GM12878 (cell line): ENCODE results near the gene MITF. TPM values are rescaled to one million over a fixed set of nuclear protein-coding genes. Genes with fewer than 3 reads are reported as not detected.

ENCODE experiments used
- ATAC-seq: fragments of 200-7000 bp; cut with Tn5 transposase; 3 replicates; pipeline ENCODE4 v1.9.1; 2020; ENCODE audit warnings: mild to moderate bottlenecking, moderate library complexity
- BruUV-seq: library from RNA; stranded (reverse); fragments of 400-500 nt; replicated peaks from 2 replicates; lab custom pipeline; 2021; lab: Mats Ljungman, UMichigan
- CTCF ChIA-PET: fragments of 300-600 bp; sonication (Branson Sonifier 250); formaldehyde crosslinking; extraction: SDS; loops from one replicate; lab custom pipeline; 2021; ENCODE audit warnings: inconsistent platforms; lab: Yijun Ruan, JAX
- POLR2A ChIA-PET: fragments of 350-600 bp; formaldehyde crosslinking; extraction: SDS; loops from one replicate; lab custom pipeline; 2021; ENCODE audit warnings: inconsistent platforms; lab: Charles Lee
- RAD21 ChIA-PET: fragments of 300-600 bp; sonication (Branson Sonifier 250); formaldehyde crosslinking; loops from one replicate; lab custom pipeline; 2023; ENCODE audit warnings: antibody characterized with exemption; ENCODE audit not compliant: unreplicated experiment; lab: Charles Lee
- SMC1A ChIA-PET: fragments of 300-600 bp; sonication (Branson Sonifier 250); formaldehyde crosslinking; loops from one replicate; lab custom pipeline; 2023; ENCODE audit not compliant: unreplicated experiment, uncharacterized antibody; lab: Charles Lee
- DNase-seq: peaks from one replicate; pipeline ENCODE4 v3.0.0-alpha.2; 2011; ENCODE audit warnings: low read depth, low spot score
- FAIRE-seq: peaks from 3 replicates; lab custom pipeline; 2011; peaks lifted over from hg19 to GRCh38; lab: Jason Lieb, UNC
- H2AFZ ChIP-seq: 2 replicates; pipeline ENCODE4 v1.6.0; 2011; ENCODE audit warnings: low read depth, low read length, control low read depth; ENCODE audit not compliant: control insufficient read depth
- H3K27ac ChIP-seq: 2 replicates; pipeline ENCODE4 v1.5.1; 2011; ENCODE audit warnings: control low read depth; ENCODE audit not compliant: control insufficient read depth, insufficient read depth
- H3K27me3 ChIP-seq, 2 experiments: replicated peaks in 1 of 2; 2 replicates each; pipeline versions ENCODE4 v1.6.0 to v1.6.1; 2011; ENCODE audit warnings: low read length in 1 of 2; ENCODE audit not compliant: control insufficient read depth in 2 of 2, insufficient read depth in 2 of 2
- H3K36me3 ChIP-seq, 2 experiments: 2 replicates each; pipeline ENCODE4 v1.5.1; 2011; ENCODE audit warnings: low read length in 1 of 2; ENCODE audit not compliant: control insufficient read depth in 2 of 2, insufficient read depth in 2 of 2
- H3K4me1 ChIP-seq: 2 replicates; pipeline ENCODE4 v1.6.1; 2011; ENCODE audit warnings: mild to moderate bottlenecking, low read length, moderate library complexity, mixed read lengths; ENCODE audit not compliant: control insufficient read depth, insufficient read depth
- H3K4me2 ChIP-seq: 2 replicates; pipeline ENCODE4 v1.6.0; 2011; ENCODE audit warnings: control low read depth; ENCODE audit not compliant: control insufficient read depth, insufficient read depth
- H3K4me3 ChIP-seq: fragments of 200-600 bp; sonication (generic); 2 replicates; pipeline ENCODE4 v1.5.1; 2016
- H3K79me2 ChIP-seq: 2 replicates; pipeline ENCODE4 v1.6.0; 2011; ENCODE audit warnings: low read length; ENCODE audit not compliant: control insufficient read depth, insufficient read depth
- H3K9ac ChIP-seq: 2 replicates; pipeline ENCODE4 v1.8.0; 2011; ENCODE audit warnings: low read length, control low read depth, mixed read lengths; ENCODE audit not compliant: control insufficient read depth, insufficient read depth
- H3K9me3 ChIP-seq: replicated peaks from 3 replicates; pipeline ENCODE4 v1.5.1; 2011; ENCODE audit warnings: mild to moderate bottlenecking, low read length; ENCODE audit not compliant: control insufficient read depth, insufficient read depth
- H4K20me1 ChIP-seq: 2 replicates; pipeline ENCODE4 v1.6.0; 2011; ENCODE audit not compliant: control insufficient read depth, insufficient read depth
- ATF2 ChIP-seq: IDR thresholded peaks from 2 replicates; pipeline ENCODE4 v1.6.1; 2012; ENCODE audit warnings: low read length, inconsistent platforms
- CBX3 ChIP-seq: fragments of 200-600 bp; sonication (generic); IDR thresholded peaks from 2 replicates; pipeline ENCODE4 v1.6.1; 2016; ENCODE audit warnings: low read depth, borderline replicate concordance
- CHD2 ChIP-seq: IDR thresholded peaks from 2 replicates; pipeline ENCODE4 v1.6.1; 2011; ENCODE audit warnings: low read depth, low read length, improper control_type of control experiment, borderline replicate concordance
- FOXM1 ChIP-seq: IDR thresholded peaks from 2 replicates; pipeline ENCODE4 v1.6.1; 2012; ENCODE audit warnings: low read depth, mild to moderate bottlenecking, inconsistent platforms, low read length, moderate library complexity
- JUNB ChIP-seq: IDR thresholded peaks from 2 replicates; pipeline ENCODE4 v1.6.1; 2016; ENCODE audit warnings: antibody characterized with exemption, mild to moderate bottlenecking
- KLF5 ChIP-seq: fragments of 450-650 bp; IDR thresholded peaks from 2 replicates; pipeline ENCODE4 v1.6.1; 2014; ENCODE audit warnings: mild to moderate bottlenecking; ENCODE audit not compliant: partially characterized antibody
- LARP7 ChIP-seq: fragments of 450-650 bp; IDR thresholded peaks from 2 replicates; pipeline ENCODE4 v1.6.1; 2017; ENCODE audit warnings: mild to moderate bottlenecking
- NR2C1 ChIP-seq: fragments of 450-650 bp; IDR thresholded peaks from 2 replicates; pipeline ENCODE4 v1.6.1; 2017; ENCODE audit warnings: antibody characterized with exemption, mild to moderate bottlenecking, moderate library complexity
- PAX8 ChIP-seq: fragments of 450-650 bp; IDR thresholded peaks from 2 replicates; pipeline ENCODE4 v1.6.1; 2017; ENCODE audit warnings: mild to moderate bottlenecking, moderate library complexity
- RB1 ChIP-seq: fragments of 450-650 bp; formaldehyde crosslinking; IDR thresholded peaks from 2 replicates; pipeline ENCODE4 v1.6.1; 2017; ENCODE audit warnings: mild to moderate bottlenecking, borderline replicate concordance
- RUNX3 ChIP-seq: IDR thresholded peaks from 2 replicates; pipeline ENCODE4 v1.6.1; 2012; ENCODE audit warnings: low read length, inconsistent platforms
- TCF12 ChIP-seq: IDR thresholded peaks from 2 replicates; pipeline ENCODE4 v1.6.1; 2011; ENCODE audit warnings: low read depth, mild to moderate bottlenecking, low read length
- YBX1 ChIP-seq: fragments of 450-650 bp; IDR thresholded peaks from 2 replicates; pipeline ENCODE4 v1.6.1; 2016; ENCODE audit warnings: antibody characterized with exemption
- ZBTB40 ChIP-seq: fragments of 450-650 bp; IDR thresholded peaks from 2 replicates; pipeline ENCODE4 v1.6.1; 2016; ENCODE audit warnings: mild to moderate bottlenecking, moderate library complexity, borderline replicate concordance
- WGBS: methylation state at CpG from one replicate; pipeline ENCODE4 v1.1.6; 2016; ENCODE audit warnings: low lambda C conversion rate; ENCODE audit not compliant: insufficient replicate concordance, insufficient coverage; ENCODE audit errors: missing lambda C conversion rate; 5-methylcytosine and 5-hydroxymethylcytosine counted together
- in situ Hi-C: fragments of 300-500 bp; cut with MboI; formaldehyde crosslinking; loops from 9 replicates; pipeline ENCODE4 v1.14.3; 2018; ENCODE audit warnings: mixed read lengths
- intact Hi-C: fragments of 100-400 bp; cut with micrococcal nuclease; formaldehyde crosslinking; loops from one replicate; pipeline ENCODE4 v1.14.2; 2022; ENCODE audit not compliant: unreplicated experiment
- polyA plus RNA-seq, 11 experiments: library from polyadenylated mRNA; depleted of rRNA in 4 of 11; unstranded in 6 of 11; stranded (reverse) in 5 of 11; fragments of >200 nt; fragmentation: Nextera tagmentation in 4 of 11; fragmentation: Illumina TruSeq in 1 of 11; extraction: Ambion mirVana in 4 of 11; extraction: Trizol in 1 of 11; gene quantifications; 1 replicate in 1 of 11; 2 replicates in 10 of 11; pipeline versions ENCODE4 v1.2.1 to v1.2.3, GENCODE V29; 2011 to 2016; ENCODE audit warnings: inconsistent platforms in 2 of 11, missing spikeins in 2 of 11, low read depth in 1 of 11
- total RNA-seq, 4 experiments: library from RNA; depleted of rRNA in 3 of 4; stranded (reverse); fragments of >200 nt in 3 of 4; fragmentation: Illumina TruSeq in 1 of 4; extraction: Trizol in 1 of 4; gene quantifications; 2 replicates each; pipeline versions ENCODE4 v1.2.1 to v1.2.3, GENCODE V29; 2013 to 2021
- TF ChIP-seq, protein P1 (sequence below): IDR thresholded peaks from 2 replicates; pipeline ENCODE4 v1.6.1; 2011; ENCODE audit warnings: borderline replicate concordance, low read depth, mild to moderate bottlenecking, moderate library complexity, low read length; ENCODE audit not compliant: insufficient read depth, poor library complexity, severe bottlenecking
- TF ChIP-seq, protein P2 (sequence below): fragments of 450-650 bp; IDR thresholded peaks from 2 replicates; pipeline ENCODE4 v1.6.1; 2017; ENCODE audit warnings: borderline replicate concordance

The MITF gene
- total and polyA plus RNA-seq, 10 of the 15 experiments (the other 5 are each of a cell fraction or from before 2014, with no cell fraction given): under 0.01 to 0.90 (median 0.06) TPM; not detected in 3

DNA sequence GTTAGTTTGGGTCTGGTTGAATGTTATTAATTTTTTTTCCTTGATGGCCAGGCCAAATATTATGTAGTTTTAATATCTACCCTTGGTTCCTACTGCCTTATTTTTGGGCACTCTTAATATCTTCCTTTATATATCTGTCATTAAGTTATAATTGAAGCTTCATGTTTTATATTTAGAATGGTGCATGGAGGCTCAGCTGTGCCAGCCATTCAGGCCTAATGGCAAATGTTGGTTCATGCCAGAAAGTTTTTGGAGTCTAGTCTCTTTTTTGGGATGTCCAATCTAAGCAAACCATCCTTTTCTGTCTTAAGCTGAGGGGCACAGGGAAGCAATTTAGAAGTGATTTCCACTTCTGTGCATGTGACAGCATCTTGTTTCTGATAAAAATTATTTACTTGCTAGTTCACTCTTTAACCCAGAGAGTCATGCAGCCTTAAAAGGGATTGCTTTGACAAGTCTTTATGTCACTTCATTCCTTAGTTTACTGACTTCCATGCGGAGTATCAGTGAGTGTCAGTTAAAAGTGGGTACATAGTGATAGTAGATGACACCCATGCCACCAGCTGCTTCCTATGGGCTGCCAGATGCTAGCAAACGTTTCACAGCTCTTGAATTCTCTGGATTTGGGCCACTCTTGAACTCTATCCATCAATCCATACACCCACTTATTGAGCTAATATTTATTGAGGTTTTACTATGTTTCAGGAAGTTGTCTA, 33.0 kb downstream of the MITF start:
- Histone ChIP-seq H3K36me3 (no peaks in the 10 kb centered on the region), H3K9me3 (no peaks in the 10 kb centered on the region), H3K79me2 (no peaks in the 10 kb centered on the region), H3K9ac (no peak overlapping the region), H3K27ac (no peak overlapping the region), H3K4me1 (no peaks in the 10 kb centered on the region), H2AFZ (no peak overlapping the region), H3K4me3 (no peak overlapping the region), H3K4me2 (no peak overlapping the region), H3K27me3 (no peaks in the 10 kb centered on the region), H4K20me1 (no peaks in the 10 kb centered on the region)
- BruUV-seq: no TSS peak
- ChIA-PET RAD21 (no interaction called here), SMC1A (interaction anchor here (0.6 kb wide), 1 partner anchor 614 kb away, joined by 3 read pairs; no protein-coding TSS in a partner anchor), POLR2A (no interaction called here), CTCF (no interaction called here)
- no peak for TF ChIP-seq RUNX3
- no peak for TF ChIP-seq TCF12
- TF ChIP-seq LARP7: no peak
- no peak for TF ChIP-seq NR2C1
- no peak for TF ChIP-seq RB1
- no peak for TF ChIP-seq CHD2
- no peak for TF ChIP-seq CBX3
- no peak for TF ChIP-seq ATF2
- no peak for TF ChIP-seq JUNB
- no peak for TF ChIP-seq YBX1
- TF ChIP-seq KLF5: no peak
- no peak for TF ChIP-seq PAX8
- TF ChIP-seq ZBTB40: no peak
- TF ChIP-seq FOXM1: no peak
- TF ChIP-seq, protein P1, sequence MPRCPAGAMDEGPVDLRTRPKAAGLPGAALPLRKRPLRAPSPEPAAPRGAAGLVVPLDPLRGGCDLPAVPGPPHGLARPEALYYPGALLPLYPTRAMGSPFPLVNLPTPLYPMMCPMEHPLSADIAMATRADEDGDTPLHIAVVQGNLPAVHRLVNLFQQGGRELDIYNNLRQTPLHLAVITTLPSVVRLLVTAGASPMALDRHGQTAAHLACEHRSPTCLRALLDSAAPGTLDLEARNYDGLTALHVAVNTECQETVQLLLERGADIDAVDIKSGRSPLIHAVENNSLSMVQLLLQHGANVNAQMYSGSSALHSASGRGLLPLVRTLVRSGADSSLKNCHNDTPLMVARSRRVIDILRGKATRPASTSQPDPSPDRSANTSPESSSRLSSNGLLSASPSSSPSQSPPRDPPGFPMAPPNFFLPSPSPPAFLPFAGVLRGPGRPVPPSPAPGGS: no peak
- TF ChIP-seq, protein P2, sequence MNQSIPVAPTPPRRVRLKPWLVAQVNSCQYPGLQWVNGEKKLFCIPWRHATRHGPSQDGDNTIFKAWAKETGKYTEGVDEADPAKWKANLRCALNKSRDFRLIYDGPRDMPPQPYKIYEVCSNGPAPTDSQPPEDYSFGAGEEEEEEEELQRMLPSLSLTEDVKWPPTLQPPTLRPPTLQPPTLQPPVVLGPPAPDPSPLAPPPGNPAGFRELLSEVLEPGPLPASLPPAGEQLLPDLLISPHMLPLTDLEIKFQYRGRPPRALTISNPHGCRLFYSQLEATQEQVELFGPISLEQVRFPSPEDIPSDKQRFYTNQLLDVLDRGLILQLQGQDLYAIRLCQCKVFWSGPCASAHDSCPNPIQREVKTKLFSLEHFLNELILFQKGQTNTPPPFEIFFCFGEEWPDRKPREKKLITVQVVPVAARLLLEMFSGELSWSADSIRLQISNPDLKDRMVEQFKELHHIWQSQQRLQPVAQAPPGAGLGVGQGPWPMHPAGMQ: no peak
- FAIRE-seq: no peak
- intact Hi-C loops (no loop called here), in situ Hi-C loops (no loop called here)
- DNase-seq: no peak
- ATAC-seq: no peak
- 4% methylated on average over 2 of the region's 2 CpGs for WGBS
